SK-N-MC (cell line): ENCODE measurements around the gene PPM1N.

Source experiments
- EZH2 ChIP-seq: fragments of 200-600 bp; sonication (generic); IDR thresholded peaks from one replicate; pipeline ENCODE4 v1.6.1; 2017; ENCODE audit warnings: antibody characterized with exemption
- POLR2AphosphoS5 ChIP-seq: IDR thresholded peaks from 2 replicates; pipeline ENCODE4 v1.6.1; 2012; ENCODE audit warnings: mild to moderate bottlenecking, low read depth, low read length, borderline replicate concordance

- TF ChIP-seq EZH2: no peak
- no peak for TF ChIP-seq POLR2AphosphoS5
Measured at GRCh38 chr19:45488708-45489107, 9.5 kb upstream of the PPM1N start.
